CD4-positive, CD25-positive, alpha-beta regulatory T cell (primary cell): ENCODE results near the gene PLXNC1. TPM values are rescaled to one million over a fixed set of nuclear protein-coding genes. Genes with fewer than 3 reads are reported as not detected.

Source experiments
- ATAC-seq, 2 donors: fragments of 150-1000 bp; cut with Tn5 transposase; one replicate each; pipeline ENCODE4 v1.10.0; 2021; ENCODE audit warnings: low read depth in 2 of 2, moderate number of reproducible peaks in 2 of 2, moderate library complexity in 1 of 2
- DNase-seq, 3 donors: peaks; one replicate each; pipeline versions ENCODE4 v3.0.0 to v3.0.0-alpha.2; 2012 to 2022; ENCODE audit warnings: mixed read lengths in 1 of 3
- H3K27ac ChIP-seq: one replicate; pipeline ENCODE4 v1.7.0; 2013; ENCODE audit warnings: mild to moderate bottlenecking, low read length; ENCODE audit not compliant: insufficient read depth, poor library complexity, severe bottlenecking
- H3K27me3 ChIP-seq: one replicate; pipeline ENCODE4 v1.7.0; 2013; ENCODE audit warnings: low read length; ENCODE audit not compliant: control insufficient read depth, insufficient read depth
- H3K36me3 ChIP-seq: one replicate; pipeline ENCODE4 v1.7.0; 2013; ENCODE audit warnings: mild to moderate bottlenecking, low read length, moderate library complexity; ENCODE audit not compliant: control insufficient read depth, insufficient read depth
- H3K4me1 ChIP-seq: 2 replicates; pipeline ENCODE4 v1.7.0; 2013; ENCODE audit warnings: mild to moderate bottlenecking, low read length; ENCODE audit not compliant: insufficient read depth, control insufficient read depth, poor library complexity, severe bottlenecking
- H3K4me3 ChIP-seq: one replicate; pipeline ENCODE4 v1.7.0; 2013; ENCODE audit warnings: low read depth, mild to moderate bottlenecking, low read length, moderate library complexity
- H3K9me3 ChIP-seq, 2 experiments: 1 replicate in 1 of 2; 2 replicates in 1 of 2; pipeline ENCODE4 v1.7.0; 2013; ENCODE audit warnings: low read length in 2 of 2, mild to moderate bottlenecking in 1 of 2, moderate library complexity in 1 of 2; ENCODE audit not compliant: control insufficient read depth in 2 of 2
- H3K27ac Mint-ChIP-seq, 3 donors: one replicate each; pipeline ENCODE4 v1.8.0; 2020 to 2022; ENCODE audit warnings: mild to moderate bottlenecking in 3 of 3, mixed read lengths in 3 of 3, moderate library complexity in 2 of 3
- H3K27me3 Mint-ChIP-seq: one replicate; pipeline ENCODE4 v1.8.0; 2022; ENCODE audit warnings: mild to moderate bottlenecking, mixed read lengths
- H3K36me3 Mint-ChIP-seq: one replicate; pipeline ENCODE4 v1.8.0; 2020; ENCODE audit warnings: mixed read lengths
- H3K4me1 Mint-ChIP-seq, 4 donors: one replicate each; pipeline ENCODE4 v1.8.0; 2020 to 2022; ENCODE audit warnings: mixed read lengths in 4 of 4, mild to moderate bottlenecking in 1 of 4
- H3K4me3 Mint-ChIP-seq, 4 donors: one replicate each; pipeline ENCODE4 v1.8.0; 2020 to 2022; ENCODE audit warnings: mild to moderate bottlenecking in 4 of 4, mixed read lengths in 4 of 4, moderate library complexity in 3 of 4
- H3K9me3 Mint-ChIP-seq, 7 donors: one replicate each; pipeline ENCODE4 v1.8.0; 2020 to 2022; ENCODE audit warnings: mixed read lengths in 7 of 7, mild to moderate bottlenecking in 3 of 7, moderate library complexity in 2 of 7
- polyA plus RNA-seq, 4 donors: library from polyadenylated mRNA; unstranded; fragments of 300-500 nt; fragmentation: Illumina TruSeq; gene quantifications; one replicate each; pipeline ENCODE4 v1.2.3, GENCODE V29; 2021
- total RNA-seq: library from RNA; stranded (reverse); gene quantifications from one replicate; pipeline ENCODE4 v1.2.3, GENCODE V29; 2022

Gene PLXNC1
- total and polyA plus RNA-seq, 5 donors from 2014 or later = 1.2 to 13.8 (median 2.4) TPM

DNA sequence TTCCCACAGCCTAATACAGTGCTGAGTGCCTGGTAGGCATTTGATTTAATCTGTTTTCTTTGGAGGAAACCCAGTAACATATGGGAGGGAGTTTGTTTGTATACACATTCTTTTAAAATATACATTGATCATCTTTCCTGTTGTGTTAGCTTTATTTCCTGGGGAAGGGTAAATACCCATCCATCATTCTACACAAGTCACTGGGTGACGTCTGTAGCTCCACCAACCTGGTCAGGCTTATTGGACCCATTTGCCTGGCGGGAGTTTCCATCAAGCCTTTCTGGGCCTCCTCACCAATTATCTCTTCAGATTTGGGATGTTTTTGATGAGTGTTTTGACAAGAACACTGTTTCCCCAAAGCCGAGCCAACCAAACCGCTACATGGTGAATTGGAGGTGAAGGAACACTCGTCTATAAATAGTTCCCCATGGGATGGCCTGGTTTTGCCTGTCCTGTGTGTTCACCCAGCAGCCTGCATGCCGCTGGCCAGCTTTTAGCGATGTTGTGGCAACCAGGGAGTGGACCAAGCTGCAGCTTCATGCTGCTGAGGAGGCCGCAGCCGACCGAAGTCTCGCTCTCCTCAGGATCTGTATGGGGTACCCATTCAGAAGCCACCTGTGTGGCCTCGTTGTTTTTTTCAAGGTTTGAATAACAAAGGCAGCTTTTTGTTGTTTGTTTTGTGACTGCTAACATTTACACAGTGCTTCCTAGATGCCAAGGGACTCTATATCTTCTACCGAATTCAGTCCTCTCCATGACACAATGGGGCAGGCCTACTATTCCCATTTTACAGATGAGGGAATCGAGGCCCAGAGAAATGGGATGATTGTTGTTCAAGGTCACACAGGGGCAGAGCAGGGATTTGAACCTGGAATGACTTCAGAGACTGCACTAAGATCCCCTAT, 22.6 kb downstream of the PLXNC1 start:
- H3K27ac ChIP-seq = no peak overlapping the region
- Mint-ChIP-seq H3K9me3 (no peaks in the 10 kb centered on the region), H3K27ac (peak overlapping the region in 2 of 3 donors; percentile 52 to 59), H3K36me3 (peaks cover 10% of the 10 kb centered on the region), H3K4me3 (no peak overlapping the region), H3K27me3 (no peaks in the 10 kb centered on the region), H3K4me1 (peaks cover 5 to 45% (median 24%) of the 10 kb centered on the region in 4 donors)
- H3K9me3 ChIP-seq = no peaks in the 10 kb centered on the region
- no peaks in the 10 kb centered on the region for H3K36me3 ChIP-seq
- no peak overlapping the region for H3K4me3 ChIP-seq
- DNase-seq (no peak), ATAC-seq (no peak)
- H3K27me3 ChIP-seq = no peaks in the 10 kb centered on the region
- H3K4me1 ChIP-seq = peaks cover 9% of the 10 kb centered on the region

DNA sequence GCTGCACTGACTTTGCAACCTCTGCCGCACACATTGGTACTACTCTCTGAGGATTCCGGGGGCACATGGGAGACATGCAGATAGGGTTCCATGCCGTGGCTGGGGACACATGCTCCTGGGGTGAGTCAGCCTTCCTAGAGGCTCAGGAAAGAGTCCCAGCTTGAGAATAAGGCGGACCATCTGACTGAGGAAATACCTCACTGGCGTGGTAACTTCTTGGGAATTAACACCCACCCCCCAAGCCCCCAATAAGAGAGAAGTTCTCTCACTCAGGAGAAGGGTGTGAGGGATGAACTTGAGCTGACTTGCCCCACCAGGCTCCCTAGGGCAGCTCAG, 23.2 kb downstream of the PLXNC1 start:
- Mint-ChIP-seq H3K27ac (peak overlapping the region in 1 of 3 donors; percentile 73), H3K27me3 (no peaks in the 10 kb centered on the region), H3K36me3 (peaks cover 10% of the 10 kb centered on the region), H3K4me3 (no peak overlapping the region), H3K4me1 (peaks cover 5 to 49% (median 26%) of the 10 kb centered on the region in 4 donors), H3K9me3 (no peaks in the 10 kb centered on the region)
- no peak for ATAC-seq
- H3K27ac ChIP-seq = no peak overlapping the region
- no peaks in the 10 kb centered on the region for H3K27me3 ChIP-seq
- H3K4me1 ChIP-seq = peaks cover 9% of the 10 kb centered on the region
- no peak overlapping the region for H3K4me3 ChIP-seq
- DNase-seq = no peak
- H3K9me3 ChIP-seq = no peaks in the 10 kb centered on the region
- H3K36me3 ChIP-seq = no peaks in the 10 kb centered on the region

DNA sequence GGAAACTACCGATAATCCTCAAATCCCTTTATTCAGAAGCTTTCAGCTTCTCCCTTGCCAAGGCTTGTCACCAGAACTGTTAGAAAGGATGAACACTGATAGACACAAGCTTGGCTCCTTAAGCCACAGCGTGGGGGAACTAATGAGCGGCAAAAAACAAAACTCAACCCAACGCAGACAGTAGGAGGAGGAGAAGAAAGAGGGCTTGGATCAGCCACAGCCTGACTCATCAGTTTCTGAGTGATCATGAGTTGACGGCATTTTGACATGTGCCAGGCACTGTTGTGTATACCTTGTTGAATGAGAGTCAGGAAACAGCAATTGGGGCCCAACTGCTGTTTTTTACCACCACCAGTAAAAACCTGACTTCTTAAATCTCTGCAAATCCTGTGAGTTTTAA, 23.7 kb downstream of the PLXNC1 start:
- peak overlapping the region; percentile 38 to 73 (median 67) for H3K27ac Mint-ChIP-seq
- ATAC-seq (peak; percentile 45 to 54), DNase-seq (peak in 1 of 3 donors; percentile 51)
- peaks cover 5 to 49% (median 26%) of the 10 kb centered on the region in 4 donors for H3K4me1 Mint-ChIP-seq
- H3K27me3 ChIP-seq = no peaks in the 10 kb centered on the region
- no peak overlapping the region for H3K4me3 ChIP-seq
- peaks cover 10% of the 10 kb centered on the region for H3K36me3 Mint-ChIP-seq
- H3K4me1 ChIP-seq = peaks cover 9% of the 10 kb centered on the region
- no peaks in the 10 kb centered on the region for H3K9me3 Mint-ChIP-seq
- H3K4me3 Mint-ChIP-seq = no peak overlapping the region
- no peak overlapping the region for H3K27ac ChIP-seq
- H3K27me3 Mint-ChIP-seq = no peaks in the 10 kb centered on the region
- H3K9me3 ChIP-seq = no peaks in the 10 kb centered on the region
- H3K36me3 ChIP-seq = no peaks in the 10 kb centered on the region

DNA sequence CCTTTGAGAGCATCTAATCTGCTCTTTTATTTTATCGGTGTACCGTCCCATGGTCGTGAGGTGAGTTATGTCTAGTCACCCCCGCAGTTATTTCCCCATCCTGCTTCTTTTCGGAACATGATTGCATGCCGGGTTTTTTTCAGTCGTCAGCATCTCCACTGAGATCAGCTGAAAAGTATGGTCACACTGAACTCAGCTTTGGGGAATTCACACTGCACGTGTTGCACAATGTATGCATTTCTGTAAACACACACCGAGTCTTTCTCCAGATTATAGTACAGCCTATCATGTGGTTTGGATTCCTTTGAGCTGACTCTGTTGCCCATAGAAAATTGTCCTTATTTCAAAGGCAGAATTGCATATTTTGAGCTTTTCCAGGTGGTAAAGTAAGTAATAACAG, 24.6 kb downstream of the PLXNC1 start:
- Histone ChIP-seq H3K4me1 (peaks cover 9% of the 10 kb centered on the region), H3K9me3 (no peaks in the 10 kb centered on the region), H3K27ac (no peak overlapping the region), H3K36me3 (no peaks in the 10 kb centered on the region), H3K27me3 (no peaks in the 10 kb centered on the region), H3K4me3 (no peak overlapping the region)
- Mint-ChIP-seq H3K27ac (no peak overlapping the region), H3K9me3 (peaks cover 0 to 4% (median 0%) of the 10 kb centered on the region in 7 donors), H3K27me3 (no peaks in the 10 kb centered on the region), H3K4me1 (peaks cover 0 to 49% (median 26%) of the 10 kb centered on the region in 4 donors), H3K4me3 (no peak overlapping the region), H3K36me3 (peaks cover 17% of the 10 kb centered on the region)
- DNase-seq (no peak), ATAC-seq (no peak)

DNA sequence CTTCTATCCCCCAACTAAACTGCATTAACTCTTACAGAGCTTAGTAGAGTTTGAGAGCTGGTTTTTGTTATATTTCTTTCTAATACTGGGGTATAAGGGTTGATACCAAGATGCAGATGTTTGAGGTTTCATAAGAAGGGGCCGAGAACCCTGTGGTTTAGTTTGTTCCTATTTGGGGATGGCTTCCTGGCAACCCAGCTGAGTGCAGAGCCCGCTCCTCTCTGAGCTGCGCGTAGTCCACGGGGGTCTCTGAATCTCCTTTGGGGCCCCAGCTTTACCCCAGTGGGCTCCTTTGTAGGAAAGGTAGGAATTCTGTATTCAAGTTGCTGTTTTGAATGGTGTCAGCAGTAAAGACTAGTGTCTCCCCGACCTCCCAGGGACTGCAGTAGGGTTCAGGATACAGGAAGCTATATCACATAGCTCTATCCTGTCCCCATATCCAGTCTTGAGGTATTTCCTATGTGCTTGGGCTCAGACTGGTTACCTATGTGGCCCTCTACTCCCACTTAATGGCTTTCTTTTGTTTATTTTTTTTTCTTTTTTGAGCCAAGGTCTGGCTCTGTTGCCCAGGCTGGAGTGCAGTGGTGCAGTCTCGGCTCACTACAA, 25.4 kb downstream of the PLXNC1 start:
- H3K9me3 ChIP-seq = peaks cover 0 to 3% of the 10 kb centered on the region in 2 experiments
- DNase-seq (no peak), ATAC-seq (peak in 1 of 2 donors; percentile 51)
- no peaks in the 10 kb centered on the region for H3K27me3 Mint-ChIP-seq
- H3K27me3 ChIP-seq = no peaks in the 10 kb centered on the region
- peaks cover 0 to 7% (median 4%) of the 10 kb centered on the region in 7 donors for H3K9me3 Mint-ChIP-seq
- no peak overlapping the region for H3K27ac ChIP-seq
- peaks cover 19% of the 10 kb centered on the region for H3K36me3 Mint-ChIP-seq
- peak overlapping the region; percentile 7 to 36 (median 34) for H3K27ac Mint-ChIP-seq
- no peaks in the 10 kb centered on the region for H3K36me3 ChIP-seq
- H3K4me3 Mint-ChIP-seq = no peak overlapping the region
- peaks cover 0 to 49% (median 23%) of the 10 kb centered on the region in 4 donors for H3K4me1 Mint-ChIP-seq
- H3K4me1 ChIP-seq = peaks cover 9% of the 10 kb centered on the region
- H3K4me3 ChIP-seq = no peak overlapping the region

DNA sequence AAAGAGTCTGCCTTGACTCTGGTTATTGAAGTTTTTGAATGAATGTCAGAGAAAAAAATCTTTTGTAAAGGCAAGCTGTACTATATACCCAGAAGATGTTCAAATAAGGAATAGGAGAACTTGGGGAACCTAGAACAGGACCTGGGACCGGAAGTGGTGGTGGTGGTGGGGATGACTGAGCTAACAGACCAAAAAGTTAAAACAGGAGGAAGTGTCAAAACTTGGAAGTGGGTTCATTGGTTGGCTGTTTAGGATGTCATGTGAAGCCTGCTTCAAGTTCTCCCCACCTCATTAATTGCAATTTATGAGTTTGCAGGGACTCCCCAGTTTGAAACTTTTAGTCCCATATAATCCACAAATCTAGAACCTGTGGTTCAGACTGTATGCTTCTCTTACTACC, 26.2 kb downstream of the PLXNC1 start:
- peaks cover 9% of the 10 kb centered on the region for H3K4me1 ChIP-seq
- Mint-ChIP-seq H3K27me3 (no peaks in the 10 kb centered on the region), H3K27ac (peak overlapping the region in 2 of 3 donors; percentile 20 to 36), H3K4me3 (peak overlapping the region in 1 of 4 donors; percentile 67), H3K36me3 (peaks cover 19% of the 10 kb centered on the region), H3K4me1 (peaks cover 0 to 45% (median 21%) of the 10 kb centered on the region in 4 donors), H3K9me3 (peaks cover 0 to 7% (median 4%) of the 10 kb centered on the region in 7 donors)
- H3K36me3 ChIP-seq = no peaks in the 10 kb centered on the region
- DNase-seq (peak in 1 of 3 donors; percentile 63), ATAC-seq (peak in 1 of 2 donors; percentile 41)
- no peak overlapping the region for H3K4me3 ChIP-seq
- peaks cover 0 to 3% of the 10 kb centered on the region in 2 experiments for H3K9me3 ChIP-seq
- no peaks in the 10 kb centered on the region for H3K27me3 ChIP-seq
- no peak overlapping the region for H3K27ac ChIP-seq

DNA sequence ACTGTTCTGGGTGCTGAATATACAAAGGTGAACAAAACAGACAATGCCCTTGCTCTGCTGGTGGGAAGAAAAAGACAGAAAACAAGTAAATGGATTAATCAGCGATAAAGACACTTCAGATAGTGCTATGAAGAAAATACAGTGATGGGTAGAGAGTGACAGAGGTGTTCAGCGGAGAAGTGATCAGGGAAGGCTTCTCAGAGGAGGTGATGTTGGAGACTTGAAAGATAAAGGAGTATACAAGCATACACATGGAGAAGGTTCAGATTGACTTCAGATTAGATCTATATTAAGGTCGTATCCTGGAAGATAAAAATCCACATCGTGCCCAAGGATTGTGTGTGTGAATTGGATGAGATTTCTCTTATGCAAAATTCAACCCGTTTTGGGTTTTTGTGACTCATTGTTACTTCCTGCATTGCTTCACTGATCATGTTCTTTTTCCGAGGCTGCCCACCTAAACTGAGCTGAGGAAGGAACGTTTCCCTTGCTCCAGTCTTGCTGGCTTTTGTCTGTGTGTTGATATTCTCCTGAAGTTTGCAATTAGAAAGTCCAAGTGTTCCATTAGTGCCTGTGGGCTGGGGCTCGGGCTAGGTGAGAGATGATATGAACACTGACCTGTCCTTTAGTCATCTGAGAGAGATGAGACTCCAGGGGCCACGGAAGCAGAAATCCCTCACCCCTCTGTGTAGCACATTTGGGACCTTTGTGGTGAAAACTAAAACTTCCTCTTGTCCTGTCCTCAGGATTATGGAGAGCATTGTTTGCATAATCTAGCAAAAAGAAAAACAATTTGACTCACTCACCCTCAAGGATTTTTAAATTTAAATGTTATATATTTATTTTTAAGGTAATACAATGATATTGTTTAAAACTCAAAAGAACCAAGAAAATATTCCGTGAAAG, 27.6 kb downstream of the PLXNC1 start:
- H3K36me3 ChIP-seq = no peaks in the 10 kb centered on the region
- no peaks in the 10 kb centered on the region for H3K27me3 ChIP-seq
- no peak overlapping the region for H3K27ac ChIP-seq
- peaks cover 0 to 7% (median 4%) of the 10 kb centered on the region in 7 donors for H3K9me3 Mint-ChIP-seq
- peaks cover 21% of the 10 kb centered on the region for H3K36me3 Mint-ChIP-seq
- no peak for ATAC-seq
- H3K9me3 ChIP-seq = peaks cover 0 to 3% of the 10 kb centered on the region in 2 experiments
- H3K27ac Mint-ChIP-seq = no peak overlapping the region
- H3K4me3 ChIP-seq = no peak overlapping the region
- no peak for DNase-seq
- peaks cover 0 to 35% (median 18%) of the 10 kb centered on the region in 4 donors for H3K4me1 Mint-ChIP-seq
- H3K4me1 ChIP-seq = peaks cover 9% of the 10 kb centered on the region
- H3K27me3 Mint-ChIP-seq = no peaks in the 10 kb centered on the region
- peak overlapping the region in 1 of 4 donors; percentile 27 for H3K4me3 Mint-ChIP-seq
